HEK293T (cell line): ENCODE data around the gene CIB4.

ENCODE experiments used
- BHLHE40 ChIP-seq: fragments of 450-650 bp; IDR thresholded peaks from 2 replicates; pipeline ENCODE4 v1.6.1; 2016; ENCODE audit warnings: mild to moderate bottlenecking, moderate library complexity, borderline replicate concordance
- ELF4 ChIP-seq: fragments of 450-650 bp; IDR thresholded peaks from 2 replicates; pipeline ENCODE4 v1.6.1; 2017; ENCODE audit warnings: antibody characterized with exemption
- SUZ12 ChIP-seq: fragments of 450-650 bp; IDR thresholded peaks from 2 replicates; pipeline ENCODE4 v1.6.1; 2016; ENCODE audit warnings: mild to moderate bottlenecking

- no peak for TF ChIP-seq SUZ12
- TF ChIP-seq ELF4: no peak
- TF ChIP-seq BHLHE40: no peak
These were observed 58.9 kb downstream of the CIB4 start for GRCh38 chr2:26581991-26582842.
